ENCODE measurements around the gene MYO1C.

Gene MYO1C

GRCh38 chr17:1485423-1486376 lies 6.8 kb downstream of the MYO1C start:
- in situ Hi-C loops (cut with MboI; ENCODE audit: low sequenced_read_pairs) = no loop called here

- in situ Hi-C loops (cut with MboI; ENCODE audit: low sequenced_read_pairs) = no loop called here
Observed at GRCh38 chr17:1484676-1485422, 7.6 kb downstream of the MYO1C start.

GRCh38 chr17:1484060-1484535 lies 8.4 kb downstream of the MYO1C start:
- in situ Hi-C loops (cut with MboI; ENCODE audit: low sequenced_read_pairs) = no loop called here

GRCh38 chr17:1482680-1483079 lies 9.8 kb downstream of the MYO1C start:
- in situ Hi-C loops (cut with MboI; ENCODE audit: low sequenced_read_pairs) = no loop called here

- in situ Hi-C loops (cut with MboI; ENCODE audit: low sequenced_read_pairs) = no loop called here
Observed at GRCh38 chr17:1481736-1482135, 10.8 kb downstream of the MYO1C start.

- in situ Hi-C loops (cut with MboI; ENCODE audit: low sequenced_read_pairs) = no loop called here
Observed at GRCh38 chr17:1480747-1481465, 11.6 kb downstream of the MYO1C start.

GRCh38 chr17:1478418-1478817 lies 14.1 kb downstream of the MYO1C start:
- in situ Hi-C loops (cut with MboI; ENCODE audit: low sequenced_read_pairs) = no loop called here

GRCh38 chr17:1475321-1475854 lies 17.1 kb downstream of the MYO1C start:
- in situ Hi-C loops (cut with MboI; ENCODE audit: low sequenced_read_pairs) = no loop called here

- in situ Hi-C loops (cut with MboI; ENCODE audit: low sequenced_read_pairs) = no loop called here
Observed at GRCh38 chr17:1474402-1475189, 17.9 kb downstream of the MYO1C start.

- in situ Hi-C loops (cut with MboI; ENCODE audit: low sequenced_read_pairs) = no loop called here
Observed at GRCh38 chr17:1473841-1474240, 18.6 kb downstream of the MYO1C start.

- in situ Hi-C loops (cut with MboI; ENCODE audit: low sequenced_read_pairs) = no loop called here
Observed at GRCh38 chr17:1473170-1473569, 19.3 kb downstream of the MYO1C start.

- in situ Hi-C loops (cut with MboI; ENCODE audit: low sequenced_read_pairs) = no loop called here
Observed at GRCh38 chr17:1471911-1472821, 20.3 kb downstream of the MYO1C start.

GRCh38 chr17:1471490-1471889 lies 21.0 kb downstream of the MYO1C start:
- in situ Hi-C loops (cut with MboI; ENCODE audit: low sequenced_read_pairs) = no loop called here

- in situ Hi-C loops (cut with MboI; ENCODE audit: low sequenced_read_pairs) = no loop called here
Observed at GRCh38 chr17:1470755-1471462, 21.6 kb downstream of the MYO1C start.

- in situ Hi-C loops (cut with MboI; ENCODE audit: low sequenced_read_pairs) = no loop called here
Observed at GRCh38 chr17:1470071-1470754, 22.3 kb downstream of the MYO1C start.

- in situ Hi-C loops (cut with MboI; ENCODE audit: low sequenced_read_pairs) = no loop called here
Observed at GRCh38 chr17:1469231-1469852, 23.1 kb downstream of the MYO1C start.

- in situ Hi-C loops (cut with MboI; ENCODE audit: low sequenced_read_pairs) = no loop called here
Observed at GRCh38 chr17:1467898-1468492, 24.5 kb downstream of the MYO1C start.

All from HL-60/S4 (cell line).